ENCODE data around the gene BSCL2.
A peak's percentile ranks its signal among the peaks of the same experiment; 100 is the strongest.
"Not testable (repeated sequence)": the region's sequence is repeated elsewhere in the genome, so short reads cannot be mapped to it uniquely, and the experiment has no call there.

BSCL2 gene

DNA sequence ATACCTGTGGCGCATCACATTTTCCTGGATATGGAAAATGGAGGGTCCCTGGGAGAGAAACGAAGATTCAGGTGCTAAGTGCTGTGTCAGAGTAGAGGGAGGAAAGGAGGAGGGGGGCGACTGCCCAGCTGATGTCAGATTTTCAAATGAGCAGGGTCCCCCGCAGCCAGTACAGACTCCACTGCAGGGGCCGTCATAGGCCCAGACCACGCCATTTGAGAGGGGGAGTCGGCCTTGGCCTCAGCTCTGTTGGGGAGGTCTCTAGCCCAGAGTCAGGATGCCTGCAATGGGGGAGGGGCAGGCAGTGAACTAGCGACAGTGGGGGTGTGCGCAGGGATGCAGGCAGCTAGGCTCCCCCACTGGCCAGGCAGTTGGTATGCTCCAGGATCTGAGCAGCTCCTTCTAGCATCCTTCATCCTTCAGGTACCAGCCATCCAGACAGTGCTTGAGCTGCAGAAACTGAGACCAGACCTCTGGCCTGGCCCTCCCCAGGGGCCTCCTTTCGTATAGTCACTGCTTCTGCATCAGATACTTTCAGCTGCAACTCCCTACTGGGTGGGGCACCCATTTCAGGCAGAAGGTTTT is at the start of gene BSCL2, which contains the start of gene GNG3:
TSS of gene BSCL2 (minus strand) at position 148 of the 585 bp plus-strand sequence. CDS start 229 bp downstream, outside the sequence.
TSS of gene GNG3 (plus strand) at position 400 of the 585 bp plus-strand sequence. CDS start 620 bp downstream, outside the sequence.
- DNase-seq (ENCODE audit: low read depth, low spot score), result peak; percentile 81

DNA sequence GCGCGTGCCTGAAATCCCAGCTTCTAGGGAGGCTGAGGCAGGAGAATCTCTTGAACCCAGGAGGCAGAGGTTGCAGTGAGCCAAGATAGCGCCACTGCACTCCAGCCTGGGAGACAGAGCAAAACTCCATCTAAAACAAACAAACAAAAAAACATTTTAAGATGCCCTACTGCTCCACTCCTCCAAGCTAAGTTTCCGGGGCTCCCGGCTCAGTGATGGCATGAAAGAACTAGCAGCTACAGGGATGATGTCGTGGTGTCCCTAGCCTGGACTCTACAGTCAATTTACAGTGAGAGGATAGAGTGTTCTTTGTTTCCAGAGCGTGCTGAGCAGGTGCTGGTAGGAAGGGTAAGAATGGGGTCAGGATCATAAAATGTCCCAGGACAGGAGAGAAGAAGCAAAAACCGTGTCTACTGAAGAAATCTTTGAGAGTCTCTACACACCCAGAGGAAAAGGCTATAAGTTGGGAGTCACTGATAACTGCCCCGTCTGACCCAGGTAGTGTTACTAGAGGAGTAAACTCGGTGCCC is 47.9 kb upstream of the BSCL2 start:
- no peak for DNase-seq (ENCODE audit: low read depth, low spot score)

DNA sequence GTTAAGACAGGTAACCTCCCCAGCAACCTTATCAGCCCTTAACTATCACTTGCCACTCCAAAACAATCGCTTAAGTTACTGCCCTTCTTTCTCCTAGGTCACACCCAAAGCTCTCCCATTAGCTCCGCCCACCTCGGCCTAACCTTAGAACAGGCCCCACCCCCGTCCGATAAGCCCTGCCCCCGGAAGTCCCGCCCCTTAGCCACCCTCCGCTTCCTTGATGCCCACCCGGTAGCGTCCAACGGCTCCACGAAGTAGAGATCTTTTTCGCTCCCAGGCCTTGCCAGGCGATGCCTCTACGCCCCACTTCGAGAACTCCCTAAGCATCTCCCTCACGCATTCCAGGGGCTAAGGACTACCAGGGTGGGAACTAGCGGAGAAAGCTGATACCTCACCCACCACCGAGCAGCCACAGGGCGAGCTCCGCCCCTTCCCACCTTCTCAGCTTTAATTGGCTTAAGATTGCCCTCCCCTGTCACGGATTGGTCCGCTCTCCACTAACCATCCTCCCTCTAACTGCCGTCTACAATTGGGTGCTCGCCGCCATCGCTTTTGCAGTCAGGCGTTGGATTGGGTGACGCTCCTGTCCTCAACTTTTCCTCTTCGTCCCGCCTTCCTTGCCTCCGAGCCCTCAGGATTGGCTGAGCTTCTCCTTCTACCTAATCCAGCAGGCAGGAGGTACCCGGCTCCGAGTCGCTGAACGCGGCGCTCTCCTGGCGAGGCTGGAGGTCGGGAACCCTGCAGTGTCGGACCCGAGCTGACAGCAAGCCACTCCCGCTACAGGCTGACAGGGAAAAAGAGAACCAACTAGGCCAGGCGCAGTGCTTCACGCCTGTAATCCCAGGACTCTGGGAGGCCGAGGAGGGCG is 46.7 kb upstream of the BSCL2 start, which contains the start of gene ZBTB3:
TSS of gene ZBTB3 (minus strand) at position 425 of the 868 bp plus-strand sequence. CDS start 496 bp downstream, outside the sequence.
- peak; percentile 99 for DNase-seq (ENCODE audit: low read depth, low spot score)

DNA sequence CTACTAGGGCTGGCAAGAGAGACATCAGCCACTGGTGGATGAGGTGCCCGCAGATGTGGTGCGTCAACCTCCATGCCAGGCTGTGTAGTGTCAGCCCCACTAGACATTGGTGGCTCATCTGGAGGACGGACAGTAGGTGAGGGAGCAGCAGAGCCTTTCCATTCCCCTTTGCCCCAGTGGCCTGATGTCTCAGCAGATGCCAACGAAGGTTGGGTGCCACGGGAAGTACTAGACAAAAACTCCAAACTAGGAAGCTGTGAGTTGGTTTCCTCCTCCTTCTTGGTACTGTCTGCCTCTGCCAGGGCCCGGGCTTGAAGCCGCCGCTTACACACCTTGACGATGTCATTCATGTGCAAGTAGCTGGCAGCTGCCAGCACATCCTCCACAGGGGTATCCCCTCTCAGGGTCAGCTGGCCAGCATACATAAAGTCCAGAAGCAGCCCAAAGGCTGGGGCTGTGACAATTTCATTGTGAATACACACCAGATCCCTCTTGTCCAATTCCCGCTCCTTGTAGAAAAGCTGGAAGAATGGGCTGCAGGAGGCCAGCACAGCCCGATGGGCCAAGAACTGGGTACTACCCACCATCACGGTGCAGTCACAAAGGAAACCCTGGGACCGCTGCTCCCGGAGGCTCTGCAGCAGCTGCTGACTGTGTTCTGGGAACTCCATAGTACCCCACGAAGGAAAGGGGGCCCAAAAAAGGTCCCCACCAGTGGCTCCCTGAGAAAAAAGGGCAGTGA is 45.9 kb upstream of the BSCL2 start:
- DNase-seq (ENCODE audit: low read depth, low spot score), result no peak

DNA sequence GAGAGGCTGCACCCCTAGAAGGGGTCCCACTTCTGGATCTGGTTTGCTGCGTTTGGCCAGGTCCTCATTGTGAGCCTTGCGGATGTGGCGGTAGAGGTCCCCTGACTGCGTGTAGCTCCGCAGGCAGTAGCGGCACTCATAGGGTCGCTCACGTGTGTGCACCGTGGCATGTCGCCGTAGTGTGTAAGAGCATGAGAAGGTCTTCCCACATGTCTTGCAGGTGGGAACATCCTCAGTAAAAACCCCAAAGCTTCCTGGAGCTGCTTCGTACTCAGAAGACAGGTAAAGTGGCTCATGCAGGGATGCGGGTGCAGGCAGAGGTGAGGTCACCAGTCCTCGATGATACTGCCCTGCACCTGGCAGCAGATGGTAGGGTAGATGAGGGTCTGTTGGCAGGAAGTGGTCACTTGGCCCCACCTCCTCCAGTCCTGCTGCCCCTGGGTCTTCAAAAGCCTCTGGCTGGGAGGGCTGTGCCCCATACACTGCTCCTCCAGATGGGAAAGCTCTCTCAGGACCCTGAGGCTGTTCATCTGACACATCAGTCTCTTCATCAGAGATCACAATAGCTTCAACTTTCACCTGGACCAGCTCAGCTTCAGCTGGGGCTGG is 45.1 kb upstream of the BSCL2 start:
- no peak for DNase-seq (ENCODE audit: low read depth, low spot score)

DNA sequence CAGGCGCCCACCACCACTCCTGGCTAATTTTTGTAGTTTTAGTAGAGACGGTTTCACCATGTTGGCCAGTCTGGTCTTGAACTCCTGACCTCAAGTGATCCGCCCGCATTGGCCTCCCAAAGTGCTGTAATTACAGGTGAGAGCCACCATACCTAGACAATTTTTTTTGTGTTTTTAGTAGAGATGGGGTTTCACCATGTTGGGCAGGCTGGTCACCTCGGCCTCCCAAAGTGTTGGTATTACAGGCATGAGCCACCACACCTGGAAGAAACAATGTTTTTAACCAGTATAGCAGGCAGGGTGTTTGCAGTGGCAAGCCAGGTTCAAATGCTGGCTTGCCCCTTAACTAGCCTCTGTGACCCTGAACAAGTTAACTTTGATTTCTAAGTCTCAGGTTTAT is 42.7 kb upstream of the BSCL2 start:
- not testable (repeated sequence) for DNase-seq (ENCODE audit: low read depth, low spot score)

DNA sequence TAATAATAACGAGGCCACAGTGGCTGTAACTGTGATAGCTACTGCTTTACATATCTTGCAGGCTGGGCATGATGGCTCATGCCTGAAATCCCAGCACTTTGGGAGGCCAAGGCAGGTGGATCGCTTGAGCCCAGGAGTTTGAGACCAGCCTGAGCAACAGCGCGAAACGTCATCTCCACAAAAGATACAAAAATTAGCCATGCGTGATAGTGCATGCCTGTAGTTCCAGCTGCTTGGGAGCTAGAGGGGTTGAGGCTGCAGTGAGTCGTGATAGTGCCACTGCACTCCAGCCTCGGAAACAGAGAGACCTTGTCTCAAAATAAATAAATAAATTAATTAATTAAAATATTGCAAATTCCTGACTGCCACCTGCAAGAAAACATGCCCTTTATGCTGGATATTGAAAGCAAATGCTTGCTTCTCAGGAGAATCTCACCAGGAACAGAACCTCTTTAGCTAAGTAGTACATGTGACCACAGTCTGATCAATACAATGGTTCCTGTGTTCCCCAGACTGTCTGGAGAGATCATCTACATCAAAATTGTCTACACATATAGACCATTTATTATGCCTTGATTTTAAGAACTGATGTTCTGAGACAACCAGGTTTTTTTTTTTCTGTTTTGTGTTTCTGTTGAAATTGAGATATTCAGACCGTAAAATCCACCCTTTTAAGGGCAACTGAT is 40.4 kb upstream of the BSCL2 start:
- no peak for DNase-seq (ENCODE audit: low read depth, low spot score)

DNA sequence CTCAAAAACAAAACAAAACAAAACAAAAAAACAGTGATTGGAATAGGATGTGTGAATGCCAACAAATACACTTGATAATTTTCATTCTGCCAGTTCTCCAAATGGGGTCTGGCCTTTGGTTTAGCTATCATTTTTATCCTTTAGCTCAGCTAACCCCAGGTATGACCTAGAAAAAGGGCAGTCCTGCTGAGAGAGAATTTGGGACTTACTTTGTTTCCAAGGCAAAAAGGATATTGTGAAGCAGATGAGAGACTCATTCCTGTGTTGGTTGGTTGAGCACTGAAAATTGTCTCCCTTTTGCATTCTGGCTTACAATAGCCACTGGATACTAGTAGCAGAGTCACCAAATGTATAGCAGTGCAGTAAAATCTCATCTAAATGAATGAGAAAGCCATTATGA is 30.0 kb upstream of the BSCL2 start:
- no peak for DNase-seq (ENCODE audit: low read depth, low spot score)

DNA sequence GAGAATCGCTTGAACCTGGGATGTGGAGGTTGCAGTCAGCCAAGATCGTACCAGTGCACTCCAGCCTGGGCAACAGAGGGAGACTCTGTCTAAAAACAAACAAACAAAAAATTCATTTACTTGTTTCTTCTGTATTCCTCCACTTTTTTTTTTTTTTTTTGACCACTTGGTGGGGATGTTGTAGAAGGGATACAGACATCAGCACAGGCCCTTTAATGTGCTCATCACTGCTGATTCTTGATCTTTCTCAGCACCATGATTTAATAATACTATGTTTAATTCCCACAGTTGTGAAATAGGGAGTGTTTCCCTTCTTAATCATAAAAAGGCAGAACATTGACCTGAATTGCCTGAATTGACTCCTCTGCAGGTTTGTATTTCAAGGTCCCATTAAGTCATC is 25.6 kb upstream of the BSCL2 start:
- no peak for DNase-seq (ENCODE audit: low read depth, low spot score)

DNA sequence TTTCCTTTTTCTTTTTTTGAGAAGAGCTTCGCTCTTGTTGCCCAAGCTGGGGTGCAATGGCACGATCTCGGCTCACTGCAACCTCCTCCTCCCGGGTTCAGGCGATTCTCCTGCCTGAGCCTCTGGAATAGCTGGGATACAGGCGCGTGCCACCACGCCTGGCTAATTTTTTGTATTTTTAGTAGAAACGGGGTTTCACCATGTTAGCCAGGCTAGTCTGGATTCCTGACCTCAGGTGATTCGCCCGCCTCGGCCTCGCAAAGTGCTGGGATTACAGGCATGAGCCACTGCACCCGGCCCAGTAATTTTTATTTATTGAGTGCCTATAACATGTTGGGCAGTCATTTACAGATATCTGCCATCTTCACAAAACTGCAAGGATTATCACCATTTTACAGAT is 22.9 kb upstream of the BSCL2 start:
- DNase-seq (ENCODE audit: low read depth, low spot score), result not testable (repeated sequence)

DNA sequence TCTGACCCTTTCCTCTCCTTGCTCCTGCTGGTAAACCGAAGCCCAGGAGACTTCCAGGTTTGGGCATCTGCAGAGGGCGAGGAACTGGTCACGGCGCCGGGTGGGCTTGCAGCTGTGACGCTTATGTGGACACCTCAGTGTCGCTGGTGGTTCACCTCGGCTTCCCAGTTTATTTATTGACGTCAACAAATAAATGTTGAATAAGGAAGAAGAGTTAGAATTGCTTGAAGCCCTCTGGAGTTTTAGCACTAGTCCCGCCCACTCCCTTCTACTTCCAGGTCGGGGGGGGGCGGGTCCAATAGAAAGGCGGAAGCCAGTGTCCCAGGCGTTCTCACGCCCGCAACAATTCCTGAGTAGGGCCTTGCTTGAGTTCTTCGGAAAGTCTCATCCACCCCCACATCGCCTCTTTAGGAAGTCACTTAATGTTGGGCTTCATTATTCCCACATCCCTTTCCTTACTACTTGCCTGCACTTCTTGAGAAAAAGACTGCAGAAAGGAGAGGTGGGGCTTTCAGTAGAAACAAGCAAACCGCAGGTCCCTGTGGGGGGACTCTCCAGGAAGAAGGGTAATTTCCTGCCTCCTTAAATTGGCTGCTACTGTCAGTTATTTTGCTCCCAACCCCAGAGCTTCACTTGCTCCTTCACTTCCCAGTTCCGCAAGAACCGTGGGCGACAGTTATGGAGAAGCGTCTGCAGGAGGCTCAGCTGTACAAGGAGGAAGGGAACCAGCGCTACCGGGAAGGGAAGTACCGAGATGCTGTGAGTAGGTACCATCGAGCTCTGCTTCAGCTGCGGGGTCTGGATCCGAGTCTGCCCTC is 21.2 kb upstream of the BSCL2 start, which contains the start of gene TTC9C:
TSS of gene TTC9C (plus strand) at position 316 of the 818 bp plus-strand sequence. CDS start at position 679, 363 bp downstream.
- peak; percentile 91 for DNase-seq (ENCODE audit: low read depth, low spot score)

DNA sequence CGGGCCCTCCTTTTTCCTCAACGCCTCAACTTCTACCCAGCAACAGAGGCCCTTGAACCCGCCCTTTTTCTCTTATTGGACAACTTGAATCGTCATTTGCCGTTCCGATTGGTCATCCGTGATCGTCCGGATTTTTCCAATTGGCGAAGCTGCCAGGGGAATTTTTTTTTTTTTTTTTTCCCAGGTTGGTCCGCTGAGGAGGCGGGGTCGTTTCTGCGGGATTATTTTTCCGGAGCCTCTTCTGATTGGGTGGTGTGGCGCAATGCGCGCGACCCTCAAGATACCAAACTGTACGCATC is 20.6 kb upstream of the BSCL2 start:
- DNase-seq (ENCODE audit: low read depth, low spot score), result peak; percentile 97

DNA sequence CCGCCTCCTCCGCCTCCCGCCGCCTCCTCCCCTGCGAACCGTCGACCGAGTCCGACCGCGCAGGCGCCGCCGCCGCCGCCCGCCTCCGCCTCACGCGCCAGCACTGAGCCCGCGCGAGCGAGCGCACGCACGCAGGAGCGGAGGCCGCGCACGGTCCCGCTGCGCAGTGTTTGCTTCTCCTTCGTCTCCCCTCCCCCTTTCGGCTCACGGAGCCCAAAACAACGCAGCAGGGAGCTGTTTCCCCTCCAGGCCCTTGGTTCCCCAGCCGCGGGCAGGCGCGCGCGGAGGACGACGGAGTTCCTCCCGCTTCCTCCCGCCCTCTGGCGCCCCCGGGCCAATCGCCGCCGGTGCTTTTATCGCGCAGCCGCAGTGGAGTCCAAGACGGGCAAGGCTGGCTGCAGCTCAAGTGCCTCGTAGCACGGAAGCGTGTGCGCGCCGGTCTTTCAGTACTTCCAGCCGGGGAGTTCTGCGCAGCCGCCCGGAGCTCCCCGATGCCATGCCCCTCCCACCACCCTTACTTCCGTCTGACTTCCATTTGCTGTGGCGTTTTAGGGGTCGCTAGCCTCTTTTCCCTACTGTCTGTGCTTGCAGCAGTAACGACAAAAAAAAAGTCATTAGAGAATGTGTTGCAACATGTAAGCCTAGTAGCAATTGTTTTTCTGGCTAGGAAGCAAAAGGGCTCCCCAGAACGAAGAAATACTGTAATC is 20.1 kb upstream of the BSCL2 start, which contains the start of gene HNRNPUL2:
TSS of gene HNRNPUL2 (minus strand) at position 293 of the 707 bp plus-strand sequence. CDS start 301 bp downstream, outside the sequence.
- DNase-seq (ENCODE audit: low read depth, low spot score), result peak; percentile 99

DNA sequence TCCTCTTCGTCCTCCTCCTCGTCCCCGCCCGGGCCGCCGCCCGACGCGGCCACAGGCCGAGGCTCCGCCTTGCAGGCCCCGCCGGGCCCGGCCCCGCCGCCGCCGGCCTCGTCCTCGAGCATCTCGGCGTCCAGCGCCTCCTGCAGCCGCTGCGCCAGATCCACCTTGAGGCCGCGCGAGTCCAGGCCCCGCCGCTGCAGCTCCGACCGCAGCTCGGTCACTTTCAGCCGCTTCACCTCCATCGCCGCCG is 19.6 kb upstream of the BSCL2 start:
- no peak for DNase-seq (ENCODE audit: low read depth, low spot score)

DNA sequence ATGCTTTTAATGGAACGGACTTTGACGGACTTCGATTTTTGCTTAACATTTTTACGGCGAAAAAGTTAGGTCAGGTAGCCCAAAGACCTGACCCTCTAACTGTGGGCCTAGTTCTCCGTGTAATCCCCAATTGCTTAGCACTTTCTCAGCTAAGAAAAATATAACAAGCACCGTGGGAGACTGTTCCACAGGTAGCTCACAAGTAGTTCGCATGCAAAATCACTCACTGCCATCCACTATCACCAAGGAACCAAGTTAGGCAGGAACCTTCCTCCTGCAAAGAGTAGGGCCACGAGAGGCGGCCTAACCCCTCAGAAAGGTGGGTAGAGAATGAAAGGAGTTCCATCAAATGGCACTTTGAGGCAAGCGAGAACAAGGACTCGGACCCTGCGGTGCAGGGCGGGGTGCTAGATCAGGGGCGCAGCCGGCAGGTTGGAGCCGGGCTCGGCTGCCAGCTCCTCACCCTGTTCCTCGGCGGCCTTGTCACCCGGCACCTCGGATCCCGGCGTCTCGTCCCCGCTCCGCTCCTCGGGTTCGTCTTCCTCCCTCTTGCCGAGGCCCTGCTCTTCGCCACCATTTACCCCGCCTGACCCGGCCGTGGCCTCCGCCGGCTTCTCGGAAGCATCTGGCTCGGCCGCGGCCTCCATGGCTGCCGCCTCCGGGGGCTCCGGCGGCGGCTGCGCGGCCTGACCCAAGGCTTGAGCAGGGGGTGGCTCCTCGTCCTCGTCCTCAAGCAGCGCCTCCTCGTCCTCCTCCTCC is 19.1 kb upstream of the BSCL2 start:
- DNase-seq (ENCODE audit: low read depth, low spot score), result no peak

DNA sequence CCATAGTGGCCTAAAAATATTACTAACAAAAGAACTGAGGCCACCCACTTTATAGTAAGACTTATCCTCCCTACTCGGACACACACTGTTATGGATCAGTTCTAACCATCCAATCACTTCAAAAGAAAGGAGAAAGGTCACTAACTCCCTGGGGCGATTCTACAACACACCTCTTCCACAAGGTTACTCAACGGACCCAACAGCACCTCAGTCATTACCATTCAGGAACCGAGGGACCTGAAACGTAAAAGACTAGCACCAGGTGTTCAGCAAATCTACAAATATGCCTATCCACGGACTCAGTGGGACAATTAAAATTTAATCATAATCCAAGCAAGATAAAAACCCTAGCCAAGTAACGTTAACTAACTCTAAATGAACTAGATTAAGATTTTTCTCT is 18.4 kb upstream of the BSCL2 start:
- peak; percentile 22 for DNase-seq (ENCODE audit: low read depth, low spot score)

DNA sequence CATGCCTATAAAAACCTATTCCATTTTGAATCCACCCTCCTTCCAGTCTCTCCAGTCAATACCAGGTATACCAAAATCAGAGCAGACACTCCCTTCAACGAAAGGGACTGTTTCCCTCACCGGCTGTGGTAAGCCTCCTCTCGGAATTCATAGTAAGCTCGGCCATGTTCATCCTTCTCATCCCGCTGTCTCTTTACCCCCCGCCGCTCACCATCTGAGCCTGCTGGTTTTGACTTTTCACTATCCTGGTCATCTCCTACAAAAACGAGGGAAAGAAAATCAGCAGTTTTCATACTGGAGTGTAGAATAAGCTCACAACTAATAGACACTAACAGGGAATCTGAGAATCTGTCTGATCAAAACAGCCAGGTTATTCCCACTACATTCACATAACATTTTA is 16.9 kb upstream of the BSCL2 start:
- DNase-seq (ENCODE audit: low read depth, low spot score), result no peak

DNA sequence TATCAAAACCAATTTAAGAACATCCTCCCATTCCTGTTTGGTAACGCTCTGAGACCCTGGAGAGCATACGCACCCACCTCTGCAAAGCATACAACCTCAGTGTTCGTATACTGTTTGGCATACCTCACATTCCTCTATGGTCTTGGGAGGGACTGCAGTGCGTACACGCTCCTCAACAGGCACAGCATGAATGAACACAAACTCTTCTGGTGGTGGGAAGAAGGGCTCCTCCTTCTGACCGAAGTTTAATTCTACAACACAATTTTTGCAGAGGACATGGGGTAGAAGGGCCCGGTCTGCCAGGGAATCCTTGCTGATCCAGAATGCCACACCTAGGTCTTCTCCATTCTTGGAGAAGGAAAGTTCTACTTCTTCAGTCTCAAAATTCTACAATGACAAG is 14.8 kb upstream of the BSCL2 start:
- peak; percentile 52 for DNase-seq (ENCODE audit: low read depth, low spot score)
